Activated naive CD4-positive, alpha-beta T cell treated with anti-CD3 and anti-CD28 coated beads for 36 hours (primary cell): ENCODE data around the gene DPP4. TPM values are rescaled to one million over a fixed set of nuclear protein-coding genes. Genes with fewer than 3 reads are reported as not detected.

ENCODE experiments used
- CTCF ChIA-PET: fragments of 350-600 bp; sonication (Branson Sonifier 250); formaldehyde crosslinking; loops from one replicate; lab custom pipeline; 2021; ENCODE audit warnings: antibody characterized with exemption; lab: Charles Lee
- DNase-seq: peaks from one replicate; pipeline ENCODE4 v3.0.0-alpha.2; 2020
- H3K27ac Mint-ChIP-seq: one replicate; pipeline ENCODE4 v1.8.0; 2021; ENCODE audit warnings: mild to moderate bottlenecking, mixed read lengths
- H3K27me3 Mint-ChIP-seq: one replicate; pipeline ENCODE4 v1.8.0; 2021; ENCODE audit warnings: low read depth, mixed read lengths
- H3K36me3 Mint-ChIP-seq: one replicate; pipeline ENCODE4 v1.8.0; 2021; ENCODE audit warnings: low read depth, mixed read lengths
- H3K4me1 Mint-ChIP-seq: one replicate; pipeline ENCODE4 v1.8.0; 2021; ENCODE audit warnings: low read depth, mixed read lengths
- H3K4me3 Mint-ChIP-seq: one replicate; pipeline ENCODE4 v1.8.0; 2021; ENCODE audit warnings: mild to moderate bottlenecking, moderate library complexity, mixed read lengths
- H3K9me3 Mint-ChIP-seq: one replicate; pipeline ENCODE4 v1.8.0; 2021; ENCODE audit warnings: mixed read lengths
- intact Hi-C: fragments of 100-400 bp; cut with micrococcal nuclease; formaldehyde crosslinking; loops from one replicate; pipeline ENCODE4 v1.15.1; 2023
- total RNA-seq, 2 experiments: library from RNA; stranded (reverse); gene quantifications; one replicate each; pipeline ENCODE4 v1.2.3, GENCODE V29; 2021

The DPP4 gene
- total RNA-seq, 2 experiments from 2014 or later: 11.9 to 12.9 TPM

DNA sequence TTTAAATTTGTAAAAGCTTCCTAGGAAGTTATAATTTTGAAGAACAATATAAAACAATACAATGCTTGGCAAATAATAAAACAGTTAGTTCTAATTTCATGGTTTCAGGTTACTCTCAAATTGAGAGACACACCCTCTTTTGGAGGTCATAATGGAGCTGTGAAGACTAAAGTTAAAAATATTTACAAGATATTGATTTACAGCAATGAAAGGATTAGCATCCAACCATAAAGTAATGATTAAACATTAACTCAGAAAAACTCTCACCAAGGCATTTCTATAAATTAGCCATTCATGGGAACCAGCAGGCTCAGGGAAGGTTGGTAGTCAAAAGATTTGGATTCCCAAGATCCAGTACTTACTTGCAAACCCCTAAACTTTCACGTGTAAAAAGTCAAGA, 6.4 kb downstream of the DPP4 start:
- no peak overlapping the region for H3K4me3 Mint-ChIP-seq
- H3K27me3 Mint-ChIP-seq: no peaks in the 10 kb centered on the region
- H3K27ac Mint-ChIP-seq: no peak overlapping the region
- CTCF ChIA-PET: interaction anchor here (1.4 to 1.6 kb wide), 2 partner anchors 17 to 33 kb away, joined by 3 read pairs; no protein-coding TSS in a partner anchor
- H3K9me3 Mint-ChIP-seq: no peaks in the 10 kb centered on the region
- intact Hi-C loops: loop anchor here (10.0 kb wide), 1 partner anchor 1583 kb away; no protein-coding TSS in a partner anchor
- peaks cover 11% of the 10 kb centered on the region for H3K36me3 Mint-ChIP-seq
- DNase-seq: no peak
- peaks cover 56% of the 10 kb centered on the region for H3K4me1 Mint-ChIP-seq

- intact Hi-C loops: loop anchor here (10.0 kb wide), 1 partner anchor 1581 kb away; no protein-coding TSS in a partner anchor
- CTCF ChIA-PET: interaction anchor here (0.6 kb wide), 2 partner anchors 47 to 120 kb away, joined by 3 to 4 read pairs; no protein-coding TSS in a partner anchor
Measured at GRCh38 chr2:162065767-162066166, 8.2 kb downstream of the DPP4 start.

GRCh38 chr2:162063899-162064298, 10.1 kb downstream of the DPP4 start:
- no peak for DNase-seq
- CTCF ChIA-PET: interaction anchor here (0.8 kb wide), 1 partner anchor 9 kb away, joined by 4 read pairs; no protein-coding TSS in a partner anchor
- Mint-ChIP-seq H3K4me1 (peaks cover 60% of the 10 kb centered on the region), H3K36me3 (peaks cover 6% of the 10 kb centered on the region), H3K27ac (peak overlapping the region; percentile 50), H3K4me3 (no peak overlapping the region), H3K9me3 (no peaks in the 10 kb centered on the region), H3K27me3 (no peaks in the 10 kb centered on the region)
- intact Hi-C loops: loop anchor here (10.0 kb wide), 1 partner anchor 1579 kb away; no protein-coding TSS in a partner anchor

More at GRCh38 chr2:162065767-162066166, 8.2 kb downstream of the DPP4 start:
- Mint-ChIP-seq H3K27ac (no peak overlapping the region), H3K9me3 (no peaks in the 10 kb centered on the region), H3K36me3 (peaks cover 8% of the 10 kb centered on the region), H3K4me3 (no peak overlapping the region), H3K4me1 (peaks cover 52% of the 10 kb centered on the region), H3K27me3 (no peaks in the 10 kb centered on the region)
- DNase-seq: no peak

DNA sequence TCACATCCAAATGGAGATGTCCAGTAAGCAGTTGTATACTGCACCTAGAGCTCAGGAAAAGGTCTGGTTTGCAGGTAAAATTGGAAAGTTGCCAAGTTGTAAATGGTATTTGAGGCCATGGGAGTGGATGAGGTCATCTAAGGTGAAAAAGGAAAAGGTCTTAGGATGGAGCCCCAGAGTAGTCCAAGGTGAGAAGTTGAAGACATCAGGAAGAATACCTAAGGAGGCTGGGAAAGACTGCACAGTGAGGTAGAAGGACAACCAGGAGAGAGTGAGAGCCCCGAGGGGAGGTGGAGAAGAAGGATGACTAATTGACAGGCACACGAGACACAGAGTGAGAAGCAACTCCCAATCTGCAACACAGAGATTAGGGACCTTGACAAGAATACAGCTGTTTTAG, 10.7 kb downstream of the DPP4 start:
- CTCF ChIA-PET: interaction anchor here (0.8 kb wide), 1 partner anchor 9 kb away, joined by 4 read pairs; no protein-coding TSS in a partner anchor
- H3K4me1 Mint-ChIP-seq: peaks cover 62% of the 10 kb centered on the region
- no peak overlapping the region for H3K4me3 Mint-ChIP-seq
- no peaks in the 10 kb centered on the region for H3K27me3 Mint-ChIP-seq
- intact Hi-C loops: loop anchor here (10.0 kb wide), 1 partner anchor 1578 kb away; no protein-coding TSS in a partner anchor
- H3K36me3 Mint-ChIP-seq: peaks cover 5% of the 10 kb centered on the region
- DNase-seq: peak; percentile 26
- peak overlapping the region; percentile 50 for H3K27ac Mint-ChIP-seq
- H3K9me3 Mint-ChIP-seq: no peaks in the 10 kb centered on the region

DNA sequence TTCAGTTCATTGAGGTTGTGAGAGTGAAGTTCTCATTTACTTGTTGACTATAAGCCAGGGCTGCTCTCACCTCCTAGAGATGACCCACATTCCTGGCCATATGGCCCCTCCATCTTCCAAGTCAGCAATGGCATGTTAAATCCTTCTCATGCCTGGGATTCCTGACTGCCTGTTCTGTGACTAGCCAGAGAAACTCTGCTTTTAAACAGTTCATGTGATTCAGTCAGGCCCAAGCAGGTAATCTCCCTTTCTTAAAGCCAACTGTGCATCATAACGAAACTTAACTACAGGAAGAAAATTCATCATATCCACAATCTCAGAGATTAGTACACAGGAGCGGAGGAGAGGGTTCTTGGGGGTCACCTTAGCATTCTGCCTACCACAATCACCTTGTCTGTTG, 11.5 kb downstream of the DPP4 start:
- Mint-ChIP-seq H3K36me3 (peaks cover 5% of the 10 kb centered on the region), H3K4me1 (peaks cover 68% of the 10 kb centered on the region), H3K27me3 (no peaks in the 10 kb centered on the region), H3K27ac (peak overlapping the region; percentile 50), H3K4me3 (no peak overlapping the region), H3K9me3 (peaks cover 1% of the 10 kb centered on the region)
- CTCF ChIA-PET: interaction anchor here (1.6 kb wide), 1 partner anchor 11 kb away, joined by 7 read pairs; the partner anchor contains the start of gene DPP4
- peak; percentile 19 for DNase-seq
- intact Hi-C loops: loop anchor here (10.0 kb wide), 1 partner anchor 1578 kb away; no protein-coding TSS in a partner anchor

- H3K9me3 Mint-ChIP-seq: peaks cover 9% of the 10 kb centered on the region
- peaks cover 4% of the 10 kb centered on the region for H3K36me3 Mint-ChIP-seq
- CTCF ChIA-PET: interaction anchor here (0.7 to 1.6 kb wide), 3 partner anchors 12 to 87 kb away, joined by 3 to 7 read pairs (median 3); partner anchors contain the start of gene DPP4
- H3K4me3 Mint-ChIP-seq: no peak overlapping the region
- no peak for DNase-seq
- peaks cover 78% of the 10 kb centered on the region for H3K4me1 Mint-ChIP-seq
- H3K27ac Mint-ChIP-seq: peak overlapping the region; percentile 31
- intact Hi-C loops: loop anchor here (10.0 kb wide), 1 partner anchor 1576 kb away; no protein-coding TSS in a partner anchor
- no peaks in the 10 kb centered on the region for H3K27me3 Mint-ChIP-seq
Measured at GRCh38 chr2:162061021-162061420, 13.0 kb downstream of the DPP4 start.

DNA sequence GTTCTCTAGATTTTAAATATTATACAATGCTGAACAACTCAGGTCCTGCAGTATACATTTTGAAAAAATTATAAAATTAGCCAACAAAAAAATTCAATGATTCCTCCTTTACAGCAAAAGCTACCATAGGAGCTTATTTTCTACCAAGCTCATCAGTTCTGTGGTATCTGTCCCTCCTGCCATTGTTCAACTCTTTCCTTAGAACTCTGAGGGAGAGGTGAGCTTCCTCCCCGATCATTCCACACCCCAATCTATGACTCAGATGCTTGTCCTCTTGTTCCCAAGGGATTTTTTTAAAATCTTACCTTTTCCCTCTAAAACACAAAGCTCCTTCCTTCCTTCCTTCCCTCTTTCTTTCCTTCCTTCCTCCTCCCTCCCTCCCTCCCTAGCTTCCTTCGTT, 13.5 kb downstream of the DPP4 start:
- CTCF ChIA-PET: interaction anchor here (0.7 to 2.3 kb wide), 3 partner anchors 11 to 86 kb away, joined by 3 to 17 read pairs (median 3); no protein-coding TSS in a partner anchor
- DNase-seq: no peak
- intact Hi-C loops: loop anchor here (10.0 kb wide), 1 partner anchor 1576 kb away; no protein-coding TSS in a partner anchor
- peaks cover 83% of the 10 kb centered on the region for H3K4me1 Mint-ChIP-seq
- no peak overlapping the region for H3K4me3 Mint-ChIP-seq
- peaks cover 4% of the 10 kb centered on the region for H3K36me3 Mint-ChIP-seq
- H3K27me3 Mint-ChIP-seq: no peaks in the 10 kb centered on the region
- H3K27ac Mint-ChIP-seq: no peak overlapping the region
- peaks cover 9% of the 10 kb centered on the region for H3K9me3 Mint-ChIP-seq

GRCh38 chr2:162058973-162059668, 14.9 kb downstream of the DPP4 start:
- intact Hi-C loops: loop anchor here (1.0 to 5.0 kb wide), 12 partner anchors 13 to 982 kb away; partner anchors contain the start of gene IFIH1
- Mint-ChIP-seq H3K4me3 (peak overlapping the region; percentile 44), H3K27me3 (no peaks in the 10 kb centered on the region), H3K9me3 (peaks cover 9% of the 10 kb centered on the region), H3K36me3 (peaks cover 5% of the 10 kb centered on the region), H3K4me1 (peaks cover 88% of the 10 kb centered on the region), H3K27ac (peak overlapping the region; percentile 89)
- DNase-seq: peak; percentile 57
- CTCF ChIA-PET: interaction anchor here (0.6 to 2.3 kb wide), 4 partner anchors 13 to 68 kb away, joined by 3 to 17 read pairs (median 4); no protein-coding TSS in a partner anchor

- peak overlapping the region; percentile 8 for H3K27ac Mint-ChIP-seq
- no peak overlapping the region for H3K4me3 Mint-ChIP-seq
- DNase-seq: peak; percentile 46
- intact Hi-C loops: loop anchor here (5.0 kb wide), 2 partner anchors 65 to 815 kb away; no protein-coding TSS in a partner anchor
- peaks cover 76% of the 10 kb centered on the region for H3K4me1 Mint-ChIP-seq
- peaks cover 9% of the 10 kb centered on the region for H3K9me3 Mint-ChIP-seq
- peaks cover 9% of the 10 kb centered on the region for H3K36me3 Mint-ChIP-seq
- no peaks in the 10 kb centered on the region for H3K27me3 Mint-ChIP-seq
- CTCF ChIA-PET: interaction anchor here (1.0 to 1.5 kb wide), 3 partner anchors 15 to 34 kb away, joined by 3 to 6 read pairs (median 5); partner anchors contain the start of gene DPP4
Measured at GRCh38 chr2:162057426-162057825, 16.6 kb downstream of the DPP4 start.

DNA sequence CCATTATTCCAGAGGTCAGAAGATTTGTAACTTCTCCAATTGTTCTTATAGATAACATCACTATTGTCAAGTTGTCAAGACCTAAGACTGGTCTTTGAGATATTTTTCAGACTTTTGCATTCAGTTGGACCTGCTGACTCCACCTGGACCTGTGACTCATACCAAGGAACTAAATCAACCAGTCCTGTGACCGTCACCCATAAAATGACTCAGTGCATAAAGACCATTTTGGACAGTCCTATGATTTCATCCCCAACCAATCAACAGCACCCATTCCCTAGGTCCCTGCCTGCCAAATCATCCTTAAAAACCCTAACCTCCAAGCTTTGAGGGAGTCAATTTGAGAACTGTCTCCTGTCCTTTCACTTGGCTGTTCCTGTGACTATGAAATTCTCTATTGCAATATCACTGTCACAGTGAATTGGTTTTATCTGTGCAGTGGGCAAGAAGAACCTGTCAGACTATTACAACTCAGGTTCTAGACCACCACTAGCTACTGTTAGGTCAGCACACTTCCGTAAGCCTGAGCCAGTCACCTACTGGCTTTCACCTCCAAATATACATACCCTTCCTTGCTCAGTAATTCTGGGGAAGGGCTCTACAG, 17.1 kb downstream of the DPP4 start:
- Mint-ChIP-seq H3K9me3 (peaks cover 9% of the 10 kb centered on the region), H3K27ac (peak overlapping the region; percentile 16), H3K4me1 (peaks cover 77% of the 10 kb centered on the region), H3K27me3 (no peaks in the 10 kb centered on the region), H3K36me3 (peaks cover 10% of the 10 kb centered on the region), H3K4me3 (no peak overlapping the region)
- CTCF ChIA-PET: interaction anchor here (1.0 to 1.7 kb wide), 4 partner anchors 12 to 34 kb away, joined by 3 to 6 read pairs (median 4); partner anchors contain the start of gene DPP4
- intact Hi-C loops: loop anchor here (5.0 kb wide), 2 partner anchors 65 to 815 kb away; no protein-coding TSS in a partner anchor
- no peak for DNase-seq

- H3K4me3 Mint-ChIP-seq: no peak overlapping the region
- intact Hi-C loops: no loop called here
- H3K27me3 Mint-ChIP-seq: no peaks in the 10 kb centered on the region
- H3K27ac Mint-ChIP-seq: no peak overlapping the region
- CTCF ChIA-PET: interaction anchor here (1.5 to 1.6 kb wide), 2 partner anchors 17 to 19 kb away, joined by 3 to 4 read pairs; no protein-coding TSS in a partner anchor
- DNase-seq: no peak
- peaks cover 56% of the 10 kb centered on the region for H3K4me1 Mint-ChIP-seq
- peaks cover 13% of the 10 kb centered on the region for H3K36me3 Mint-ChIP-seq
- peaks cover 9% of the 10 kb centered on the region for H3K9me3 Mint-ChIP-seq
Measured at GRCh38 chr2:162053808-162054155, 20.2 kb downstream of the DPP4 start.
